NB4 (cell line): ENCODE data around the gene NUDT3.

Experiments
- DNase-seq: peaks from one replicate; pipeline ENCODE4 v3.0.0; 2010; ENCODE audit warnings: low read depth
- H3K4me3 ChIP-seq: one replicate; pipeline ENCODE4 v1.5.1; 2011; ENCODE audit warnings: mild to moderate bottlenecking, low read depth, low read length, moderate library complexity
- CTCF ChIP-seq: IDR thresholded peaks from one replicate; pipeline ENCODE4 v1.5.1; 2012; ENCODE audit warnings: low read depth, low read length
- MAX ChIP-seq: IDR thresholded peaks from 2 replicates; pipeline ENCODE4 v1.6.1; 2011; ENCODE audit warnings: low read depth, low read length
- MYC ChIP-seq: IDR thresholded peaks from 2 replicates; pipeline ENCODE4 v1.6.1; 2011; ENCODE audit warnings: low read depth, low read length
- POLR2A ChIP-seq: IDR thresholded peaks from 2 replicates; pipeline ENCODE4 v1.6.1; 2011; ENCODE audit warnings: mild to moderate bottlenecking; ENCODE audit not compliant: insufficient read length; ENCODE audit errors: extremely low read depth

The NUDT3 gene

GRCh38 chr6:34281702-34282334 is 110.7 kb downstream of the NUDT3 start:
- DNase-seq = no peak
- no peak overlapping the region for H3K4me3 ChIP-seq
- TF ChIP-seq CTCF = no peak
- no peak for TF ChIP-seq MAX
- no peak for TF ChIP-seq POLR2A
- no peak for TF ChIP-seq MYC

GRCh38 chr6:34280216-34280615 is 112.3 kb downstream of the NUDT3 start:
- TF ChIP-seq MYC (no peak), POLR2A (no peak), CTCF (no peak), MAX (no peak)
- no peak overlapping the region for H3K4me3 ChIP-seq
- no peak for DNase-seq

- DNase-seq = no peak
- no peak overlapping the region for H3K4me3 ChIP-seq
- TF ChIP-seq MAX (no peak), CTCF (no peak), MYC (no peak), POLR2A (no peak)
Observed at GRCh38 chr6:34278833-34279232, 113.6 kb downstream of the NUDT3 start.

GRCh38 chr6:34277763-34278112 is 114.7 kb downstream of the NUDT3 start:
- DNase-seq = no peak
- TF ChIP-seq POLR2A (no peak), MYC (no peak), MAX (no peak)
- no peak overlapping the region for H3K4me3 ChIP-seq

GRCh38 chr6:34276881-34277762 is 115.3 kb downstream of the NUDT3 start:
- no peak for TF ChIP-seq MAX
- TF ChIP-seq MYC = no peak
- no peak for TF ChIP-seq CTCF
- no peak for TF ChIP-seq POLR2A
- no peak for DNase-seq
- H3K4me3 ChIP-seq = no peak overlapping the region

- H3K4me3 ChIP-seq = no peak overlapping the region
- TF ChIP-seq POLR2A = no peak
- TF ChIP-seq MAX = no peak
- no peak for TF ChIP-seq CTCF
- no peak for TF ChIP-seq MYC
- DNase-seq = no peak
Observed at GRCh38 chr6:34276191-34276590, 116.3 kb downstream of the NUDT3 start.
